AG09319 (cell line): ENCODE measurements around the gene ENHO.

Experiments used
- DNase-seq: peaks from one replicate; pipeline ENCODE4 v3.0.0-alpha.2; 2010; ENCODE audit warnings: low read depth; ENCODE audit errors: extremely low read depth
- TF ChIP-seq, protein P1 (sequence below): IDR thresholded peaks from 2 replicates; pipeline ENCODE4 v1.5.1; 2011; ENCODE audit warnings: low read depth, mild to moderate bottlenecking, inconsistent platforms, low read length, moderate library complexity

The ENHO gene

DNA sequence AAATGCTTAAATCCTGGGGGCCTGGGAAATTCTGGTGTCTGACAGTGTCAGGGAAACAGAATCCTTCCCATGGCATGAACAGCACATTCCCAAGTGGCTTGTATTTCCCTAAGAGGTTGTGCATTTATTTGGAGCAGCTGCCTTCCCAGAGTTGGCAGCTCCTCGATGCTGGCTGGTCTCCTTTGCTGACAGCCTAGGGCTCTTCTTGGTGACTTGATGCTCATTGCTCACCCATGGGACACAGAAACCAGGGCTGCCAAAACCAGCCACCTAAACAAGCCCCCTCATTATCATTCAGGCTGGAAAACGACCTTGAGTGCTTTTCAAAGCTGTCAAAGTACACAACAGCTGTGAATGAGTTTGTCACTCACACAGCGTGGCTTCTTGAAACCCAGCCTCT is 24.2 kb downstream of the ENHO start:
- no peak for DNase-seq
- TF ChIP-seq, protein P1, sequence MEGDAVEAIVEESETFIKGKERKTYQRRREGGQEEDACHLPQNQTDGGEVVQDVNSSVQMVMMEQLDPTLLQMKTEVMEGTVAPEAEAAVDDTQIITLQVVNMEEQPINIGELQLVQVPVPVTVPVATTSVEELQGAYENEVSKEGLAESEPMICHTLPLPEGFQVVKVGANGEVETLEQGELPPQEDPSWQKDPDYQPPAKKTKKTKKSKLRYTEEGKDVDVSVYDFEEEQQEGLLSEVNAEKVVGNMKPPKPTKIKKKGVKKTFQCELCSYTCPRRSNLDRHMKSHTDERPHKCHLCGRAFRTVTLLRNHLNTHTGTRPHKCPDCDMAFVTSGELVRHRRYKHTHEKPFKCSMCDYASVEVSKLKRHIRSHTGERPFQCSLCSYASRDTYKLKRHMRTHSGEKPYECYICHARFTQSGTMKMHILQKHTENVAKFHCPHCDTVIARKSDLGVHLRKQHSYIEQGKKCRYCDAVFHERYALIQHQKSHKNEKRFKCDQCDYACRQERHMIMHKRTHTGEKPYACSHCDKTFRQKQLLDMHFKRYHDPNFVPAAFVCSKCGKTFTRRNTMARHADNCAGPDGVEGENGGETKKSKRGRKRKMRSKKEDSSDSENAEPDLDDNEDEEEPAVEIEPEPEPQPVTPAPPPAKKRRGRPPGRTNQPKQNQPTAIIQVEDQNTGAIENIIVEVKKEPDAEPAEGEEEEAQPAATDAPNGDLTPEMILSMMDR, result no peak

DNA sequence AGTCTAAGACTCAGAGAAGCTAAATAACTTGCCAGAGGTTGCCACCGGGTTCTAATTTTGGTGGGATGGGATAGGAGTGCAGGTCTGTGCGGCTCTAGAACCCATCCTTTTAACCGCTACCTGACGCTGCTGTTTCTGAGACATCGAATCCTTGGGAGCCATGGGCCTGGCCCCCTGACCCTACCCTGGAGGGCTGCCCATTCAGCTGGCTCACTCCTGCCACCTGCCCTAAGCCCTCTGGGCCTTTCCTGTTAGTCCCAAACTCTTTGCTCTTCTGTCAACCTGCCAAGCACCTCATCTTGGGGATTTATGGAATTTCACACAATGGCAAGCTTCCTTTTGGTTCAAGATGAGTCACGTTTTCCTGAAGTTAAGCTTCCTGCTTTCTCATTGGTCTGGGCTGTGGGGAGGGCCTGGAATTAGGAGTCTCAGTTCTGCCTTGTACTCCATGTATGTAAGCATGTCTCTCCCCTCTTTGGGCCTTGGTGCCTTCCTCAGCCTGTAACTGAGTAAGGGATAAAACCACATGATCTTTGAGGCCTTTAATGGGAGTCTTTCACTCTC is 26.6 kb downstream of the ENHO start:
- TF ChIP-seq, protein P1, result no peak
- DNase-seq, result no peak

DNA sequence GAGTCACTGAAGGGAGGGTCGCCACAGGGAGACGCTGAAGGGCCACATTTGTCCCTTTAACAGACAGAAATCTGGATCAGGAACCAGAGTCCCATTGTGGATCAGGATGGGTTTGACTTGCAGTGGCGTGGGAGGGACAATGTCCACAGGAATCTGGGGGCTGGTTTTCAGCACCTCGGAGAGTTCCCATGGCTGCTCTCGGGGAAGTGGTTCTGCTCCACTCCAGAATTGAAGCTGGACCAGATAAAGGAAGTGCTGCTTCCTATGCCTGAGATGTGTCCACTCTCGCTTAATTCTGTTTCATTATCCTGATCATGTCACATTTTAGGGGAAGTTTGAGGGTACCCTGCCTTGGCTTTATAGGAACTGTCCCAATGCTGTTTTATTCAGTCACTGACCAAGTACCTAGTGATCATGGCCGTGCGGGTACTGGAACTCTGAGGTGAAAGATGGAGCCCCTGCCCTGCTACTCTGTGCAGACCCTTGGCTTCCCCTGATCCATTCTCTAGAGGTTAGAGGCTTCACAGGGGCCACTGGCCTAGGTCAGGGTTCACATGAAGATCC is 28.7 kb downstream of the ENHO start:
- no peak for DNase-seq
- TF ChIP-seq, protein P1, result no peak

DNA sequence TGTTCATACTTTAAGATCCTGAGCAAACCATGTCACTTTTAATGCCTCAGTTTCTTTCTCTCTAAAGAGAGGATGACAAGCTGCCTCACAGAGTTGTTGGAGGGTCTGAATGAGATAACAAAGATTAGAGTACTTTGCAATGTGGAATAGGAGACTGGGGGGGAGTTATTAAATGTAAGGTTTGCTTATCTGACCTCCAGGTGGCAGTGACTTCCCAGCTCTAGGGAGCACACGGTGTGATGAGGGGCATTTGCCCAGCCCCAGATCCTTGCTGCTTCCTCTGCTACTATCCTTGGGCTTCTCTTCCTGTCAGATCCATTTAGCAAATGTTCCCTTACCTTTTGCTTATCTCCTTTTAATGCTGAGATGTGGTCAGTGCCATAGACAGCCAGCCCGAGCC is 30.7 kb downstream of the ENHO start:
- DNase-seq, result no peak

DNA sequence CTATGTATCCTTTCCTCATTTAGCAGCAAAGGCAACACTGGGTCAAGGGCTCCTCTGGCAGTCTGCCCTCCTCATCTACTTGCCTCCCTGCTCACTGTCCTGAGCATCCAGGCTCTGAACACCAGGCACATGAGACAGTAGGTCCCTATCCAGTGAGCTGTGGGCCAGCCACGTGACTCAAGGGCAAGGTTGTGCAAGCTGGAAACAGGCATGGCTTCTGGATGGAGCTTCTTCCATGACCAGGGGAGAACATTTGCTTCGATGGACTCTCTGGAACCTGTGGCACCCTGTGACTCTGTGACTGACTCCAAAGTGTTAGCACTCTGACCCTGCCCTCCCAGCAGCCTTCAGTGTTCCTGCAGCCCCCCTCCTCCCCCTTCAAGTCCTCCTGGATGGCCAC is 31.2 kb downstream of the ENHO start:
- no peak for DNase-seq
- TF ChIP-seq, protein P1, result no peak

More for the DNA sequence above, 30.7 kb downstream of the ENHO start:
- TF ChIP-seq, protein P1, result no peak

DNA sequence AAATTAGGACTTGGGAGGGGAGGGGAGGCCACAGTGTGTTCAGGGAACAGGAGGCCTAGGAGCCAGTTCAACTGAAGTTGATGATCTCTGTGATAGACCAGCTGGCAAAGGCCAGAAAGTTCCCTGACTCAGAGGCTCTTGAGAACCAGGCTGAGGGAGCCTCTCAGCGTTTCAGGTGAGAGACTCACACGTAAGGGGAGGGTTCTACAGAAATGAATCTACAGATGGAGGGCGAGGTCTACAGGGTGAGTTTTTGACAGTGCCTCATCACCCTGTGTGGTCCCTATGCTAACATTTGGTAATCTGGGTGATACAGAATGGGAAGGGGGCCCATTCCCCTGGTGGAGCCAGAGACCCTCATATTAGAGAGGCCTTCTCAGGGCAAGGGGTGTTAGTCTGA is 32.0 kb downstream of the ENHO start:
- DNase-seq, result no peak
- TF ChIP-seq, protein P1, result no peak

DNA sequence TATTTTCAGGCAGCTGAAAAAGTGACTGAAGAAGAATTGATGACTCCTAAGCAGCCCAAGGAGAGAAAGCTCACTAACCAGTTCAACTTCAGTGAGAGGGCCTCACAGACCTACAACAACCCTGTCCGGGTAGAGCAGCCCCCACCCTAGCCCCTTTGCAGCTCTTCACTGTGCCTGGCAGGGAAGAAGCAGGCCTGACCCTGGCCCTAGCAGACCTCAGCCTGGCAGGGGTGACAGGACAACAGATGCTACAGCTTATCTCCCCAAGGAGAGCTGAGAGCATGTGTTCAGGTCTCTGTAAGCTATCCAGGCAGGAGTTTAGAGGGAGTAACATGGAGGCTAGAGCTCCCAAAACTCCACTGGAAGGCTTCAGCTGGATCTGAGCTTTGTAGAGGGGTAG is 32.4 kb downstream of the ENHO start:
- DNase-seq, result no peak
- TF ChIP-seq, protein P1, result no peak
